Ascending aorta (tissue), 2 donors: ENCODE measurements around the gene PHLDB1. TPM values are rescaled to one million over a fixed set of nuclear protein-coding genes. Genes with fewer than 3 reads are reported as not detected.

Experiments used
- DNase-seq, 2 donors: peaks; one replicate each; pipeline ENCODE4 v3.0.0-alpha.2; 2019; ENCODE audit warnings: low spot score in 2 of 2
- H3K27ac ChIP-seq, 2 donors: fragments of 200-600 bp; sonication (generic); one replicate each; pipeline ENCODE4 v1.5.1; 2016 to 2017; ENCODE audit warnings: mild to moderate bottlenecking in 1 of 2
- H3K27me3 ChIP-seq: fragments of 200-600 bp; sonication (generic); one replicate; pipeline ENCODE4 v1.5.1; 2017
- H3K36me3 ChIP-seq, 2 donors: fragments of 200-600 bp; sonication (generic); one replicate each; pipeline ENCODE4 v1.5.1; 2016
- H3K4me1 ChIP-seq, 2 donors: fragments of 200-600 bp; sonication (generic); one replicate each; pipeline ENCODE4 v1.5.1; 2016 to 2017; ENCODE audit warnings: mild to moderate bottlenecking in 1 of 2
- H3K4me3 ChIP-seq, 2 donors: fragments of 200-600 bp; sonication (generic); one replicate each; pipeline ENCODE4 v1.5.1; 2016 to 2017; ENCODE audit warnings: mild to moderate bottlenecking in 1 of 2
- H3K9me3 ChIP-seq, 2 donors: fragments of 200-600 bp; sonication (generic); one replicate each; pipeline ENCODE4 v1.5.1; 2016
- intact Hi-C: fragments of 100-400 bp; cut with DNase I; formaldehyde crosslinking; loops from one replicate; pipeline ENCODE4 v1.15.1; 2023
- total RNA-seq: library from RNA; depleted of rRNA; stranded (reverse); fragments of >200 nt; gene quantifications from one replicate; pipeline ENCODE4 v1.1.0, GENCODE V29; 2016
- TF ChIP-seq, protein P1 (sequence below), 3 experiments: fragments of 200-600 bp in 2 of 3; fragments of 450-650 bp in 1 of 3; sonication (generic) in 2 of 3; IDR thresholded peaks; one replicate each; pipeline ENCODE4 v1.5.1; 2016 to 2019; ENCODE audit warnings: antibody characterized with exemption in 3 of 3, mild to moderate bottlenecking in 1 of 3, moderate library complexity in 1 of 3

The PHLDB1 gene
- total RNA-seq, 1 donor from 2014 or later: 200 TPM

DNA sequence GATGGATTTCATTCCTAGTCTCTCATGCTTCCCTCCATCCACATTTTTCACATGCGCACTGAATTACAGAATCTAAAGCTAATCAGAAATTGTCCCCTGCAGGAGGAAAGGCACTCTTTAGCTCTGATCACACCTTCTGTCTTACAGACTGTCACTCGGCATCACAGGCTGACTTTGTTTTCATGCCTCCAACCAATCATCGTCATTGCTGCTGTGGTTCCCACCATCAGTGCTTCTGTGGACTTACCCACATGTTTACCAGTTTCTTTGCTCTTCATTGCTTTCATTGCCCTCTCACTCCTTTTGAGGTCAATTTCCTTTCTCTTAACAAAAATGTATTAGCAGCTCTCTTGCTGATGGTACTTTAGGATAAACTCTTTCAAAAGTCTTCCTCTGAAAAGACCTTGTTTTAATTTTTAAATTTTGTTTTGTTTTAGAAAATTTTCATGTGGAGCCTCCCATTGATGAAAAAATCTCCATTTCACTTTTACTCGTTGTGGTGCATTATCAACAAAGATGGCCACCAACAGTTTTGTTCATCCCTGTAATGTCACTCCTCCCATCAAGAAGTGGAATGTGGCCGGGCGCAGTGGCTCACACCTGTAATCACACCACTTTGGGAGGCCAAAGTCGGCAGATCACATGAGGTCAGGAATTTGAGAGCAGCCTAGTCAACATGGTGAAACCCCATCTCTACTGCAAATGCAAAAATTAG is 92.2 kb downstream of the PHLDB1 start:
- H3K36me3 ChIP-seq: no peaks in the 10 kb centered on the region
- no peak for DNase-seq
- H3K4me3 ChIP-seq: no peak overlapping the region
- H3K4me1 ChIP-seq: no peaks in the 10 kb centered on the region
- no peak overlapping the region for H3K27ac ChIP-seq
- intact Hi-C loops: no loop called here
- H3K9me3 ChIP-seq: no peaks in the 10 kb centered on the region
- no peaks in the 10 kb centered on the region for H3K27me3 ChIP-seq
- TF ChIP-seq, protein P1, sequence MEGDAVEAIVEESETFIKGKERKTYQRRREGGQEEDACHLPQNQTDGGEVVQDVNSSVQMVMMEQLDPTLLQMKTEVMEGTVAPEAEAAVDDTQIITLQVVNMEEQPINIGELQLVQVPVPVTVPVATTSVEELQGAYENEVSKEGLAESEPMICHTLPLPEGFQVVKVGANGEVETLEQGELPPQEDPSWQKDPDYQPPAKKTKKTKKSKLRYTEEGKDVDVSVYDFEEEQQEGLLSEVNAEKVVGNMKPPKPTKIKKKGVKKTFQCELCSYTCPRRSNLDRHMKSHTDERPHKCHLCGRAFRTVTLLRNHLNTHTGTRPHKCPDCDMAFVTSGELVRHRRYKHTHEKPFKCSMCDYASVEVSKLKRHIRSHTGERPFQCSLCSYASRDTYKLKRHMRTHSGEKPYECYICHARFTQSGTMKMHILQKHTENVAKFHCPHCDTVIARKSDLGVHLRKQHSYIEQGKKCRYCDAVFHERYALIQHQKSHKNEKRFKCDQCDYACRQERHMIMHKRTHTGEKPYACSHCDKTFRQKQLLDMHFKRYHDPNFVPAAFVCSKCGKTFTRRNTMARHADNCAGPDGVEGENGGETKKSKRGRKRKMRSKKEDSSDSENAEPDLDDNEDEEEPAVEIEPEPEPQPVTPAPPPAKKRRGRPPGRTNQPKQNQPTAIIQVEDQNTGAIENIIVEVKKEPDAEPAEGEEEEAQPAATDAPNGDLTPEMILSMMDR (IDR thresholded peaks at IDR 0.05): no peak

DNA sequence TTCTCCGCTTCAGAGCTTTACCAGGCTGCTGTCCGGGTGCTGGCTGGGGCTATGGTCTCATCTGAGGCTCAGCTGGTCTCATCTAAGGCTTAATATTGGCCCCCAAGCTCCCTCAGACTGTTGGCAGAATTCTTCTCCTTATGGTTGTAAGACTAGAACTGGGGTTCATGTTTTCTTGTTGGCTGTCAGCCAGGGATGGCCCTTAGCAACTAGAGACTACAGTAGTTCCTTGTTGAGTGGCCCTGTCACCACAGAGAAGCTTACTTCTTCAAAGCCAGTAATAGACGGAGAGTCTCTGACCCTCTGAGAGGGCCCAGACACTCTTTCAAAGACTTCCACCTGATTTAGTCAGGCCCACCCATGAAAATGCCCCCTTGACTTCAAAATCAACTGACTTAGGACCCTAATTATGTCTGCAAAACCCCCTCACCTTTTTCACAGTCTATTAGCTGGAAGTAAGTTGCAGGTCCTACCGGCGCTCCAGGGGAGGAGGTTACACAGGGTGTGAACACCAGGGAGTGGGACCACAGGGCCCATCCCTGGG is 96.2 kb downstream of the PHLDB1 start:
- no peaks in the 10 kb centered on the region for H3K9me3 ChIP-seq
- H3K4me1 ChIP-seq: no peaks in the 10 kb centered on the region
- intact Hi-C loops: no loop called here
- H3K27me3 ChIP-seq: no peaks in the 10 kb centered on the region
- TF ChIP-seq, protein P1 (IDR thresholded peaks at IDR 0.05): no peak
- DNase-seq: no peak
- no peaks in the 10 kb centered on the region for H3K36me3 ChIP-seq
- no peak overlapping the region for H3K4me3 ChIP-seq
- no peak overlapping the region for H3K27ac ChIP-seq

DNA sequence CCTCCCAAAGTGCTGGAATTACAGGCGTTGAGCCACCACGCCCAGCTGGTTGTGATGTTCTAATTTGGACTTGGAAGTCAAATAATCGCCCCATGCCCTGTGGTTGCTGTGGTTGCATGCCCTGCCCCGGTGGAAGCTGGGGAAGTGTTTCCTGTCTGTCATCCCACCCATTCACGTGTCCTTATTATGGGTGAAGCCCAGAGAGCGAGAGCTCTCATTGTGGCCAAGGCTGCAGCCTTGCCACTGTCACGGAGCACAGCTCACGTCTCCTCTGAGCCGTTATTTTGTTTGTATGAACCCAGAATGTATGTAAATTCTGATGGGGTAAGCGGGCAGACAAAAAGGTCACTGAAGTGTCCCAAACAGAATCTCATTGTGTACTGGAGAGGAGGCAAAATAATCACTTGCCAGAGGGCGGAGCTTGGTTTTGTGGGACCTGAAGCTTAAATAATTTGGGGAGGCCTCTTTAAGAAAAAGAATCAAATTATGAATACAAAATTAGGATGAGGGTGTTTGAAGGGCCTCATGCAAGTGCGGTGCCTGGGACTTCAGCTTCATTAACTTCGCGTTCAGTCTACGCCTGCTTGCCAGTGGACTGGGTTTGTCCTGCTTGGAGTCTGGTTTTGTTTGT is 97.8 kb downstream of the PHLDB1 start:
- H3K9me3 ChIP-seq: no peaks in the 10 kb centered on the region
- no peaks in the 10 kb centered on the region for H3K4me1 ChIP-seq
- H3K36me3 ChIP-seq: no peaks in the 10 kb centered on the region
- TF ChIP-seq, protein P1 (IDR thresholded peaks at IDR 0.05): no peak
- intact Hi-C loops: no loop called here
- H3K27ac ChIP-seq: no peak overlapping the region
- H3K27me3 ChIP-seq: no peaks in the 10 kb centered on the region
- DNase-seq: no peak
- no peak overlapping the region for H3K4me3 ChIP-seq

DNA sequence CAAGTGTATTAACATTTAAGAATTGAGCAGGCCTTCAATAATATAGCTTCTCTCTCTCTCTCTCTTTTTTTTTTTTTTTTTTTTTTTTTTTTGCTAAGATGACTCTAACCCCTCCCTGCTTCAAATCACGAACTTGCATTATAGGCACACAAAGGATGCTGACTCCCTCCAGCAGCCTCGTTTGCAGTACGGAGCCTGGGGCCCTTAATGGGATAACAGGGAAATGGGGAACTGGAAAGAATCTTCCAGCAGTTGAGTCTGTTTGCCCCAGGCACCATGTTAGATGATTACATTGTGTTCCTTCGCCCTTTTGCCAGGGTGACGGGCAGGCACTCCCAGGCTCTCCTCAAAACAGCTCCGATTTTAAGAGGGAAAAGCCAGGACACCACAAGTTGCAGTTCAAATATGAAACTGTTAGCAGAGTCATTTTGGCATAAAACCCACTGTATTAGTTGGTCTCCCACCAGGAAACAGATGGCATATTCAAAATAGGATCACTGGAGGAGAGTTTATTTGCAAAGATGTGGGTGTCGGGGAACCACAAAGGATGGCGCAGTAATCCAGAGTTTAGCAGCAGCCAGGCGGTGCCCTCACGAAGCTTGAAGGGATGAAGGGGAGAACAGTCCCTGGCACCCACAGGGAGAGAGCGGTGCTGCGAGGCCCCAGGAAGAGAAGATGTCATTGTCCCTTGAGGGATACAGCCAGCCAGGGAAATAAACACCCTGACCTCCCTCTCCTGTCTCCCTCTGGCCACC is 98.6 kb downstream of the PHLDB1 start:
- H3K27ac ChIP-seq: no peak overlapping the region
- TF ChIP-seq, protein P1 (IDR thresholded peaks at IDR 0.05): no peak
- intact Hi-C loops: no loop called here

DNA sequence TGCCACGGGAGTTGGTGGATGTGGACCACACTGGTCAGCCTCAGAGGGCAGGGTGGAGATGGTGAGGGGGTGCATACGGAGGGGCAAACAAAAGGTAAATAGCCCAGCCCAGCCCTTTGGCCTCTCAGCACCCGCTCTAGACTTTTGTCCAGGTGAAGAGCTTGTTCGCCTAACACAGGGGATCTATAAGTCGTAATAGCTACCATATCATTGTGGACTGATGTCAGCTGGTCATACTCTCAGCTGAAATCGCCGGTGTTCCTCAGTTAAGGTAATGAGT is 99.1 kb downstream of the PHLDB1 start:
- TF ChIP-seq, protein P1 (IDR thresholded peaks at IDR 0.05): no peak
- Histone ChIP-seq H3K27ac (no peak overlapping the region), H3K9me3 (no peaks in the 10 kb centered on the region), H3K4me3 (no peak overlapping the region), H3K27me3 (no peaks in the 10 kb centered on the region), H3K36me3 (no peaks in the 10 kb centered on the region), H3K4me1 (no peaks in the 10 kb centered on the region)
- DNase-seq: no peak
- intact Hi-C loops: no loop called here

More for the DNA sequence above, 98.6 kb downstream of the PHLDB1 start:
- no peaks in the 10 kb centered on the region for H3K9me3 ChIP-seq
- no peak overlapping the region for H3K4me3 ChIP-seq
- H3K36me3 ChIP-seq: no peaks in the 10 kb centered on the region
- H3K4me1 ChIP-seq: no peaks in the 10 kb centered on the region
- DNase-seq: no peak
- H3K27me3 ChIP-seq: no peaks in the 10 kb centered on the region

Other genes with a start within 250 kb of the PHLDB1 start
- 24.6 TPM for gene UBE4A, start 248.0 kb upstream of the PHLDB1 start, total RNA-seq
- gene ATP5MG, start 206.0 kb upstream of the PHLDB1 start, total RNA-seq: 23.7 TPM
- gene KMT2A, start 171.1 kb upstream of the PHLDB1 start, total RNA-seq: 61.3 TPM
- gene TTC36, start 80.1 kb upstream of the PHLDB1 start, total RNA-seq: 30.4 TPM
- 133 TPM for gene TMEM25, start 76.4 kb upstream of the PHLDB1 start, total RNA-seq
- gene IFT46, start 41.7 kb upstream of the PHLDB1 start, total RNA-seq: 34.9 TPM
- gene ARCN1, start 35.2 kb upstream of the PHLDB1 start, total RNA-seq: 93.8 TPM
- gene TREH, start 72.0 kb downstream of the PHLDB1 start, total RNA-seq: not detected
- 25.9 TPM for gene DDX6, start 183.5 kb downstream of the PHLDB1 start, total RNA-seq